ENCODE measurements around the gene DDX10.

Gene DDX10

DNA sequence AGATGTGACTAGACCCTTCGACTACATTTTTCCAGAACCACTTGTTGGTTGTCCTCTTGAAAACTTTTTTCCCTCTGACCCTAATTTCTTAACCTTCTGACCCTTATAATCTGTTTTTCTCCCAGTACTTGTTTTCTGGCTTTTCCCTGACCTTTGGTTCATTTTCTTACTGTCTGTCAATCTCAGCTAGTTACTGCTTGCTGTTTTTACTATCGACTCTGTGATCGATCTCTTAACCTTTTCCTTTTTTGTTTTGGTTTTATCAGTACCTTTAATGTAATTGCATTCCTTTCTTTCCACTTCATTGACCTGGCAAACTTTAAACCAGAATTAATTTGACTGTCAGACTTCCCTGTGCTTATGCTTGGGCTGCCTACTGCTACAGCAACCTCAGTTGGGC lies 92.8 kb downstream of the DDX10 start:
- no peak for TF ChIP-seq GATA2 (IDR thresholded peaks at IDR 0.05; ENCODE audit: low read depth, low read length)
- no peak for TF ChIP-seq GATA3 (IDR thresholded peaks at IDR 0.05; ENCODE audit: low read depth, low read length)

DNA sequence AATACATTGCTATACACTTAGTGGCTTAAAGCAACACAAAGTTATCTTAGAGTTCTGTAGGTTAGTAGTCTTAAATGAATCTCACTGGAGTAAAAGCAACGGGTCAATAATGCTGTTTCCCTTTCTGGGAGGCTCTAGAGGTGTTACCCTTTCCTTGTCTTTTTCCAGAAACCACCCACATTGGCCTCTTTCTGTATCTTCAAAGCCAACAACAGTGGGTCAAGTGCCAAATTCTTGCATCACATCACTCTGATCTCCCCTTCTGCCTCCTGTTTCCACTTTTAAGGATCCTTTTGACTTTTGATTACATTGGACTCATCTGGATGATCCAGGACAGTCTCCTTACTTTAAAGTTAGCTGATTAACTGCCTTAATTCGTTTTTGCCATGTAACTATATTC lies 93.6 kb downstream of the DDX10 start:
- TF ChIP-seq GATA3 (IDR thresholded peaks at IDR 0.05; ENCODE audit: low read depth, low read length) (no peak), GATA2 (IDR thresholded peaks at IDR 0.05; ENCODE audit: low read depth, low read length) (no peak)

DNA sequence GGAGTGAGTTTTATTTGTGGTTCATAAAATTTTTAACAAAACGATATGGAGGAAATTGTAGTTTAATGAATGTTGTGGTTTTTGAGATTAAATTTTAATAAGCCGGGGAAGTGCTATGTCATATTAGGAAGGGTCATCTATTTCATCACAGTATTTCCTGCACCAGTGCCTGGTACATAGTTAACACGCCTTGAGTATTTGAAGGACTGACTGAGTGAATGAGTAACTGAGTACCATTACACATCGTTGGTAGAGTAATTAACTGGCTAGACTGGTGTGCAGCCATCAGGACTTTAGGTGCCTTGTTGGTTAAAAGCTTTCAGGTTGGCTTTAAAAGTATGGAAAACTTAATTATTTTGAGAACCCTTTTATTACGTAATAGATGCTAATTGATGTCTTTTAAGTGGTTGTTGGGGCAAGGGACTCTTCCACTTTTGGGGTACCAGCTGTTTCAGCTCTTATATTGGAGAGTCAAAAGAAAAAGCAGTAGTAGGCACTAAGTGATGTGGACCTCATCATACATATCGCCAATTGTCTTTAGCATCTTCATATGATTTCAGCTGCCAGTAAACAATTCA lies 101.8 kb downstream of the DDX10 start:
- no peak for TF ChIP-seq GATA2 (IDR thresholded peaks at IDR 0.05; ENCODE audit: low read depth, low read length)

DNA sequence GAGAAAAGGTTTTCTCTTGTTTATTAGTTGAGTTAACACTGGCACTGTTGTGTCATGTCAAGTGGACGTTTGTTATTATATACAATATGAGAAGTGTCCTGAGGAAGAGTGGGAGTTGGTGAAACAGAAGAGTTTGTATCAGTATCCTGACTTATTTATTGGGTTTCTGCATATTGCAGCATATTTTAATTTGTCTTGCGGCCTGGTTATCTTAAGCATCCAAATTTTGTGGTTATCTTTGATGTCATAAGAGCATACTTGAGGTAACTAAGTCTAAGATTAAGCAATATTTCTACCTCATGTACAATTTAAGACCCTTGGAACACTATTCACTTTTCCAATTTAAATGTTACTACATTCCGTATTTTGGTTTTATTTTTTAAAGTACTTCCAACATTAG lies 103.5 kb downstream of the DDX10 start:
- no peak for TF ChIP-seq GATA3 (IDR thresholded peaks at IDR 0.05; ENCODE audit: low read depth, low read length)
- no peak for TF ChIP-seq GATA2 (IDR thresholded peaks at IDR 0.05; ENCODE audit: low read depth, low read length)

DNA sequence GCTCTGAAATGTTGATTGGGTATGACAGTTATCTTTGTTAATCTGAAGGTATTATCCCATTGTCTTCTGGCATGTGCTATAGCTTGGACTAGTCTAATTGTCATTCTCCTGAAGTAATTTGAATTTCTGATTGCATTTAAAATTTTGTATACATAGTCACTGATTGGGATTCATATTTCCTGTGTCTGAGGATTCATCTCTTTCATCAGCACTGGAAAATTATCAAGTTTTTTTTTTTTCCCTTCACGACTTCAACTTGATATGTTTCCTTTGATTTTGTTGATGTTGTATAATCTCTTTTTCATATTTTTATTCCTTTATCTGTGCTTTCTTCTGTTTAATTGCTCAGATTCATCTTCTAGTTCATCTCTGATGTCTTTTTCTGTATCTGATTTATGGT lies 104.1 kb downstream of the DDX10 start:
- TF ChIP-seq GATA2 (IDR thresholded peaks at IDR 0.05; ENCODE audit: low read depth, low read length), result no peak
- TF ChIP-seq GATA3 (IDR thresholded peaks at IDR 0.05; ENCODE audit: low read depth, low read length), result no peak

DNA sequence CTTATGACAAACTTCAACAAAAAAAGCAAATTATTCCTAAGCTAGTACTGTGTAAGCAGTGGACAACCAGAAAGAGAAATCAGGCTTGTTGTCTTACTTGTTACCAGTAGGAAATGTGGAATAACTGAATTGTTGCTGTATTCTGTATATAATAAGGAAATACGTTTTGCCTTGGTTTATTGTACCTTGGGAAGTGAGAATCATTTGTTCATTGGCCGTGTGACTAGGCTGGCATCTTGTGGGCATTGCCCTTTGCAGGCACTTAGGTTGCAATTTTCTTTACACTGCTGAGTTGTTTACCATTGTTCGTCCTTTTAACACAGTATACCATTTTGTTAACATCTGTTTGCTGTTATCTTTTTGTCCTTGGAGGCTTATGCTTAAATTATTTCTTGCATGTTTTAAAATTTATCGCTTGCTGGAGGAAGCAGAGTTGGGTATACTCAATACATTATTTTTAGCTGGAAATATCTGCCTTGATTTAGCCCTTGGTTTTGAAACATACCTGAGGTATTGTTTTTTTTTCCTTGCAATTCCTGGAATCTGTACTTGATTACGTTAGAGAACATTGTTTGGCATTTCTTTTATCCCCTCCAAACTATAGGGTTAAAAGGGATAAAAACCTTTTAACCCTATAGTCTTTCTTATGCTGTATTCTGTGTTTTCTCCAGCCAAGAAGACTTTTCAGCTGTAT lies 109.3 kb downstream of the DDX10 start:
- TF ChIP-seq GATA2 (IDR thresholded peaks at IDR 0.05; ENCODE audit: low read depth, low read length) (no peak), GATA3 (IDR thresholded peaks at IDR 0.05; ENCODE audit: low read depth, low read length) (no peak)

DNA sequence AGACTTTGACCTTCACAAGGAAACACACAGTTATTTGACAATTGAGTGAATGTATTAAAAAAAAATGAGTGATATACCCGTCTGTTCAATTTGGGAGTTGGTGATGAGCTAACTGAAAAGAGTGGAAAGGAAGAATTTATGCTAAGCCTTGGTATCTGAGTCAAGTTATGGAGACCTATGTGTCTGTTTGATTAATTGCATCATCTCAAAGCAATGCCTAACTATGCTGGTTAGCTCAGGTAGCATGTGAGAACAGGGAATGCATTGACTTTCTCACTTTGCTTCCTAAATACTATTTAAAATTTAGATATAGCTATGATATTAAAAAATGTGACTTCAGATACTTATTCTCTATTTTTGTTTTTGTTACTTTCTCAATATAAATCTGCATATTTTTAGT lies 110.5 kb downstream of the DDX10 start:
- TF ChIP-seq GATA2 (IDR thresholded peaks at IDR 0.05; ENCODE audit: low read depth, low read length) (no peak), GATA3 (IDR thresholded peaks at IDR 0.05; ENCODE audit: low read depth, low read length) (no peak)

DNA sequence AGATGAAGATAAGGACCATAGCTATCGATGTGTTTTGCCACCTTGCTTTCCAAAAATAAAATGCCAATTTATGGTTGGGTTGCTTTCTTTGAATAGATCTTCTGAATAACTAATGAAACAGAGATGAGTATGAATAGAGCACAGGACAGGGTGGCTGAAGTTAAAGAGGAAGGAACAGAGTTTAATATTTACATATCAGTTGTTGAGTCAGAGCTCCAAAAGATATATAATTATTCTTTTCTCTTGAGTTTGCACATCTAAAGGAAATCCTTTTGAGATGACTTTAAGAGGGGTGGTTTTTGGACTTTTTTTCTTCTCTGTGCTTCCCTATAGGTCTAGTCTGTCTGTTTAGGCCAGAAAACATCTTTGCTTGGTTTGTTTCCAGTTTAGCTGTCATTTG lies 115.2 kb downstream of the DDX10 start:
- TF ChIP-seq GATA2 (IDR thresholded peaks at IDR 0.05; ENCODE audit: low read depth, low read length) (no peak), GATA3 (IDR thresholded peaks at IDR 0.05; ENCODE audit: low read depth, low read length) (no peak)

DNA sequence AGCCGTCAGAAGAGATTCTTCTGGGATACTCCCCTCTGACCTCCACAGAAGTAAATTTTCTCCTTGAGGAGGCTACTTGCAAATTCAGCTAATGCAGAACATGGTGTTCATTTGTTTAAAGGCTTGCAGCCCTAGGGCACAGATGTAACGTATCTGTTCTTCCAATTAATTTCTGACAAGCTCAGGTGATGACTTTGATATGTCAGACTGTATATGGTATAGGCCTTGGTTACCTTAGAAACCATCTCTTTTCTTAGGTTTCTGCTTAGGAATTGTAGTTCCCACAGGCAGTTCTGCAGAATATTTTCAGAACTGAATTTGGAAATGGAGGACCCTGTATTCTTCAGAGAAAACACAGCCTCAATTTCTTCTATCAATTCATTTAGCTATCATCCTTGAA lies 117.1 kb downstream of the DDX10 start:
- no peak for TF ChIP-seq GATA3 (IDR thresholded peaks at IDR 0.05; ENCODE audit: low read depth, low read length)
- TF ChIP-seq GATA2 (IDR thresholded peaks at IDR 0.05; ENCODE audit: low read depth, low read length), result no peak

GRCh38 chr11:108786281-108786990 lies 121.6 kb downstream of the DDX10 start:
- TF ChIP-seq GATA2 (IDR thresholded peaks at IDR 0.05; ENCODE audit: low read depth, low read length) (no peak), GATA3 (IDR thresholded peaks at IDR 0.05; ENCODE audit: low read depth, low read length) (no peak)

DNA sequence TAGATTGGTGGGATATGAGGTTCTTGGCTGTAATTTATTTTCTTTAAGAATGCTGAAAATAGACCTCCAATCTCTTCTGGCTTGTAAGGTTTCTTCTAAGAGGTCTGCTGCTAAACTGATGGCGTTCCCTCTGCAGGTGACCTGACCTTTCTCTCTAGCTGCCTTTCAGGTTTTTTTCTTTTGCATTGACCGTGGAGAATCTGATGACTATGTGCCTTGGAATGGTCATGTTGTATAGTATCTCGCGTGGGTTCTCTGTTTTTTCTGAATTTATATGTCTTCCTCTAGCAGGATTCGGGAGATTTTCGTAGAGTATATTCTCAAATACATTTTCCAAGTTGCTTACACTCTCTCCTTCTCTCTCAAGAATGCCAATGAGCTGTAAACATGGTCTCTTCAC lies 122.2 kb downstream of the DDX10 start:
- no peak for TF ChIP-seq GATA2 (IDR thresholded peaks at IDR 0.05; ENCODE audit: low read depth, low read length)

- TF ChIP-seq GATA3 (IDR thresholded peaks at IDR 0.05; ENCODE audit: low read depth, low read length) (no peak), GATA2 (IDR thresholded peaks at IDR 0.05; ENCODE audit: low read depth, low read length) (no peak)
Measured at GRCh38 chr11:108788565-108789199, 123.8 kb downstream of the DDX10 start.

DNA sequence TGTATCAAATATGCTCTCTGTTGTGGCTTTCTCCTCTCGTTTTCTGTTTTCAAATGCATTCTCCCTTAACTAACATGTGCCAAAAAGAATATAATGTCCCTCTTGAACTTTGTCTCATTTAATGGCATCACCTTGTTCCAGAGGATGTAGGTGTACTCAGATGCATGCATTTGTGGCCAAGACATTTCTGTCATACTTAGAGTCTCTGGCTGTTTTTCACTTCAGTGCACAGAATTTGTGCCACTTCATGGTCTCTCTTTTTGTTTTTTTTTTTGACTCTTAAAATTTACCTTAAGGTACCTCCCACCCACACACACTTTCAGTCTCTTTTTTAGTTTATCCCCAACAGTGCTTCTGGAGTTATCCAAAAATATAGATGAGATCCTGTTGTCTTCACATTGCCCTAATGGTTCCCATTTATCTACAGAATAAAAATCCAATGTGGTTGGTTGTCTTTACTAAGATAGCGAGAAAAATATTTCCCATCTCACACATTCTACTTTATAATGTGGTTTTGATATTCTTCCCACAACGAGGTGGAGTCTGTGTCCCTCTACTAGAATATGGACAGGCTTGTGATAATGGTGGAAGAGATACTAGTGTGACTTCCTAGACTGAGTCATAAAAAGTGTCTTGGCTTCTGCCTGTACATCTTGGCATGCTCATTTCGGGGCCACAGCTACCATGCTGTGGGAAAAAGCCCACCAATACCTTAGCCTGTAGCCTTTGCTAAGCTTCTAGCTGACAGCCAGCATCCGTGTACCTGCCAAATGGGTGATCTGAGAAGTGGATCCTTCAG lies 125.8 kb downstream of the DDX10 start:
- TF ChIP-seq GATA3 (IDR thresholded peaks at IDR 0.05; ENCODE audit: low read depth, low read length), result no peak
- TF ChIP-seq GATA2 (IDR thresholded peaks at IDR 0.05; ENCODE audit: low read depth, low read length), result no peak

- peak; percentile 54 for TF ChIP-seq GATA2 (IDR thresholded peaks at IDR 0.05; ENCODE audit: low read depth, low read length)
- no peak for TF ChIP-seq GATA3 (IDR thresholded peaks at IDR 0.05; ENCODE audit: low read depth, low read length)
Measured at GRCh38 chr11:108793138-108793537, 128.3 kb downstream of the DDX10 start.

Measured in SH-SY5Y (cell line).